Adipocyte (in vitro differentiated cells): ENCODE data around the gene AIFM2.

ENCODE experiments used
- DNase-seq: peaks from one replicate; pipeline ENCODE4 v3.0.0-alpha.2; 2015; ENCODE audit warnings: low read depth
- H3K27me3 ChIP-seq: replicated peaks from 2 replicates; pipeline ENCODE4 v1.7.0; 2013; ENCODE audit warnings: mild to moderate bottlenecking, low read length, moderate library complexity; ENCODE audit not compliant: control insufficient read depth, insufficient read depth
- H3K36me3 ChIP-seq: 2 replicates; pipeline ENCODE4 v1.7.0; 2013; ENCODE audit warnings: low read length, mild to moderate bottlenecking, moderate library complexity; ENCODE audit not compliant: control insufficient read depth, insufficient read depth, severe bottlenecking
- H3K4me1 ChIP-seq: 2 replicates; pipeline ENCODE4 v1.7.0; 2013; ENCODE audit warnings: mild to moderate bottlenecking, low read length, moderate library complexity; ENCODE audit not compliant: control insufficient read depth, insufficient read depth
- H3K4me3 ChIP-seq: 2 replicates; pipeline ENCODE4 v1.7.0; 2013; ENCODE audit warnings: mild to moderate bottlenecking, low read length, moderate library complexity
- H3K9ac ChIP-seq: 2 replicates; pipeline ENCODE4 v1.7.0; 2013; ENCODE audit warnings: mild to moderate bottlenecking, low read length, moderate library complexity
- H3K9me3 ChIP-seq: 2 replicates; pipeline ENCODE4 v1.7.0; 2013; ENCODE audit warnings: mild to moderate bottlenecking, low read length, moderate library complexity; ENCODE audit not compliant: control insufficient read depth

Gene AIFM2

DNA sequence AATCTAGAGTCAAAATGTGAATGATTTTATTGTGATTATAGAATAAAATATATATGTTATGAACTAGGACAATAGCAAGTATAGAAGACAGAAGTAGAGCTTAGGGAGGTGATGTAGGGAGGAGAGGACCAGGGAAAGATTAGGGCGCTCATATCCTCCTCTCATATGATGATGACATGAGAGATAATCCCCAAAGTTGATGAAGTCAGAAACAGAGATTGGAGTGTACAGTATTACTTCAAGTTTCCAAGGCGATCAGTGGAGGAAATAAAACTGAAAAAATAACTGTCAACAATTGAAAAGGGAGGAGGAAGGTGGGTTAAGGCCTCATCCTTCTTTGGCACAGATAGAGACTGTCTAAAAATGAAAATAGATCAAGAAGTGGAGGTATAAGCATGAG is 65.0 kb downstream of the AIFM2 start:
- Histone ChIP-seq H3K4me3 (no peak overlapping the region), H3K9ac (no peak overlapping the region), H3K4me1 (no peaks in the 10 kb centered on the region), H3K36me3 (no peaks in the 10 kb centered on the region), H3K9me3 (no peaks in the 10 kb centered on the region), H3K27me3 (no peaks in the 10 kb centered on the region)
- no peak for DNase-seq

DNA sequence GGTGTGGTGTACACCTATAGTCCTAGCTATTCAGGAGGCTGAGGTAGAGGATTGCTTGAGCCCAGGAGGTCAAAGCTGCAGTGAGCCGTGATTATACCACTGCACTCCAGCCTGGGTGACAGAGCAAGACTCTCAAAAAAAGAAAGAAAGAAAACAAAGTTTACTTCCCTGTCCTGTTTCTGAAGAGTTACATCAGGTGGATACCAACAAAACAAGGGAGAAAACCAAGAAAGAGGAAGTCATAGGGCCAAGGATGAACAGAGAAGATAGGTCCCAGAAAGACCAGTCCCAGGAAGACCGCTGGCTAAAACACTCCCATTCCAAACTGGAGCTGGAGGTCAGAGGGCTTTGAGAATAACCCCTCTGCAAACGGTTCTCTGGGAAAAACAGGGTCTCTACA is 66.4 kb downstream of the AIFM2 start:
- H3K9me3 ChIP-seq: no peaks in the 10 kb centered on the region
- no peaks in the 10 kb centered on the region for H3K27me3 ChIP-seq
- H3K4me3 ChIP-seq: no peak overlapping the region
- no peak for DNase-seq
- H3K4me1 ChIP-seq: no peaks in the 10 kb centered on the region
- no peak overlapping the region for H3K9ac ChIP-seq
- no peaks in the 10 kb centered on the region for H3K36me3 ChIP-seq

DNA sequence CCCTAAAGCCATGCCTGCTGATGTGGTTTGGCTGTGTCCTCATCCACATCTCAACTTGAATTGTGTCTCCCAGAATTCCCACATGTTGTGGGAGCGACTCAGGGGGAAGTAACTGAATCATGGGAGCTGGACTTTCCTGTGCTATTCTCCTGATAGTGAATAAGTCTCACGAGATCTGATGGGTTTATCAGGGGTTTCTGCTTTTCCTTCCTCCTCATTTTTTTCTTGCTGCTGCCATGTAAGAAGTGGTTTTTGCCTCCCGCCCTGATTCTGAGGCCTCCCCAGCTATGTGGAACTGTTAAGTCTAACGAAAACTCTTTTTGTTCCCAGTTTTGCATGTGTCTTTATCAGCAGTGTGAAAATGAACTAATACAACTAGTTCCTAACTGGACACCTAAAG is 68.1 kb downstream of the AIFM2 start:
- no peak for DNase-seq
- H3K9me3 ChIP-seq: no peaks in the 10 kb centered on the region
- no peak overlapping the region for H3K4me3 ChIP-seq
- no peaks in the 10 kb centered on the region for H3K27me3 ChIP-seq
- no peaks in the 10 kb centered on the region for H3K4me1 ChIP-seq
- no peaks in the 10 kb centered on the region for H3K36me3 ChIP-seq
- H3K9ac ChIP-seq: no peak overlapping the region

DNA sequence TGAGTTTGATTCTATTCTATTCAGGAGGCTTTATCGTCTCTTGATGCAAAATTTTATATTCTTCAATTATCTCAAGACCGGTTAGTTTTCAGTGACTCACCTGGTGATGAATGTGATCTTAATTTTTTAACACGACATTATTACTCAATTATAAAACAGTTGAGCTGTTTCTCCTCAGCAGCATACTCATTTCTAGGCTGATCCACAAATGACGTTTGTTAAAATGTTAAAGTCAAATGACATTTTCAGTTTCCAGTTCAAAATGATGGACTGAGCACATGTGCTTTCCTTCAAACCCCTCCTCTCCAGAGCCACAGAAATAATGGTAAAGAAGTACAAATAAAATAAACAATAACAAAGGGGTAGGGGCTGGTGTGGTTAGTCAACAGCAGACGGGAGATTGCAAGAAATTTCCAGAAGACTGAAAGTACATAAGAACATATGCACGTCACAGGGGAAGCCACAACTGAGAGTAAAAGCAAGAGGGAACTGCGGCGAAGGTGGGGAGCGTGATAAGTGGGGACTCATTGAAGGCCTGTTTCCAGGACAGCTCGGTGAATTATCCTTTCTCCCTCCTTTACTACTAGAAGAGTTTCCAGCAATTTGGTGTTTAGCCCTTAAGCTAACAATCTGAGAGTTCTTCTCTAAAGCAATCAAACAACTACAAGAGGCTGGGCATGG is 69.1 kb downstream of the AIFM2 start:
- Histone ChIP-seq H3K36me3 (no peaks in the 10 kb centered on the region), H3K27me3 (no peaks in the 10 kb centered on the region), H3K9ac (no peak overlapping the region), H3K4me1 (no peaks in the 10 kb centered on the region), H3K9me3 (no peaks in the 10 kb centered on the region), H3K4me3 (no peak overlapping the region)
- DNase-seq: no peak
